NCI-H187 treated with DMSO at 0.1 percent for 48 hours (cell line): Measurements from ENCODE around the gene VGF.

Experiments used
- DNase-seq: peaks from one replicate; lab custom pipeline; 2025; lab: John Stamatoyannopoulos, UW

The VGF gene

DNA sequence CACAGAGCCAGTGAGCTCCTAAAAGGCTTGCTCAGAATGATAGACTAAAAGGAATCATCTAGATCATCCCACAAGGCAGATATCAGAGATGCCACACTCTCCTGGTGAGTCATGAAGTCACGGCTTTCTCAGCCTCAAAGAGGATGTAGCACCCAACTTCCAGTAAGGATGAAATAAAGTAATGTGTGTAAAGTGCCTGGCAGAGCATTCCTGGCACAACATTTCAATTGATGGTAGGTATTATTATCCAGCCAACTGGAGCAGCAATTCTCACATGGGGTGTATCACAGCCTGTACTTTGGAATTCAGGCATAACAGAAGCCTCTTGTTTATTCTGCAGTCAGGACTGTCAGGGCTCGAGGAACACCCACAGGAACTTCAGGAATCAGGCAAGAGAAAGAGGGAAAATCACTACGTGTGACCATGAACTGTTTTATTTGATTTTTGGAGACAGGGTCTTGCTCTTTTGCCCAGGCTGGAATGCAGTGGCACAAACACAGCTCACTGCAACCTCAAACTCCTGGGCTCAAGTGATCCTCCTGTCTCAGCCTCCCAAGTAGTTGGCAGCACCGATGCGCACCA, 20.0 kb upstream of the VGF start:
- DNase-seq: no peak

DNA sequence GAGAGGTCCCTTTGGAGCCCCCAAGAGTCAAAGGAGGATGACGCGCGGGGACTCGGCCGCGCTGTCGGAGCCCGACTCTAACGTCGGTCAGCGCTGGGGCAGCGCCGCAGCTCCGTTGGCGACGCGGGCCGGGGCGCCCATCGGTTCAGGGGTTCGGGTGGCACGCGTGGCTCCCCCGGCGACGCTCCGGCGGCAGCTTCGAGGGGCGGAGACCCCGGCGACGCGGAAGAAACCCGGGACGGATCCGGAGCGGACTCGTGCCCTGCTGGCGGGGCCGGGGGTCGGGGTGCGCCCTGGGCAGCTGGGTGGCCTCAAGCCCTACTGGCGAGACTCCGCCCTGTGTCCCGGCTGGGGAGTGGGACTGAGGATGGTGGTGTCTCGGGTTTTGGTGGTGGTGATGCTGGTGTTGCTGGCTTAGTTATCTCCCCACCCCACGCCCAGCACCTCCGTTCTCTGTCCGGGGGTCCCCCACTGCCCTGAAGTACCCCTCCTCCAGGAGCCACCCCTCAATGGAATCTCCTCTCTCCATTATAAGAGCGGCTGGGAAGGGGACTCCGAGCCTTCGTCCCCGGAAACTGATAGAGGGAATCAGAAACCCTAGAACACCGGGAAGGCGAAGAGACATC, 14.9 kb upstream of the VGF start, which contains the start of gene NAT16:
Gene NAT16 (minus strand): TSS at position 164 of the 626 bp plus-strand sequence. CDS start 5,486 bp downstream, outside the sequence.
- DNase-seq: no peak

- DNase-seq: no peak
Observed at GRCh38 chr7:101179713-101180112, 14.3 kb upstream of the VGF start.

- peak; percentile 68 for DNase-seq
Observed at GRCh38 chr7:101179117-101179516, 13.7 kb upstream of the VGF start.

DNA sequence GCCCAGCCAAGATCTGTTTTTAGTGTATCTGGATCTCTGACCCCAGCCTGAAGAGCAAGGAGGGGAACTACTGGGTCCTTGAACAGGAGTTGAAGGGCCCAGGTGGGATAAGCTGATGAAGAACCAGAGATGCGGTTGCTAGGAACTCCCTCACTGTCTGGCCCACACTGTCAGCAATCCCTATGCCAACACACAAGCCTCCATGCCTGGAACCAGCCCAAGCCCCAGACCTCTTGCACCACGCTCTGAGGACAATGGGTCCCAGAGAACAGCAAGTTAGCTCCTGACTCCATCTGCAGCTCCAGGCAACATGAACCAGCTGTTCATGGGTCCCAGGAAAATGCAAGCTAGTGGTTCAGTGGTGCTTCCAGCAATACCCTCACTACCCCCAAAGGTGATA, 12.3 kb upstream of the VGF start:
- no peak for DNase-seq

GRCh38 chr7:101175664-101176063, 10.3 kb upstream of the VGF start:
- DNase-seq: no peak

DNA sequence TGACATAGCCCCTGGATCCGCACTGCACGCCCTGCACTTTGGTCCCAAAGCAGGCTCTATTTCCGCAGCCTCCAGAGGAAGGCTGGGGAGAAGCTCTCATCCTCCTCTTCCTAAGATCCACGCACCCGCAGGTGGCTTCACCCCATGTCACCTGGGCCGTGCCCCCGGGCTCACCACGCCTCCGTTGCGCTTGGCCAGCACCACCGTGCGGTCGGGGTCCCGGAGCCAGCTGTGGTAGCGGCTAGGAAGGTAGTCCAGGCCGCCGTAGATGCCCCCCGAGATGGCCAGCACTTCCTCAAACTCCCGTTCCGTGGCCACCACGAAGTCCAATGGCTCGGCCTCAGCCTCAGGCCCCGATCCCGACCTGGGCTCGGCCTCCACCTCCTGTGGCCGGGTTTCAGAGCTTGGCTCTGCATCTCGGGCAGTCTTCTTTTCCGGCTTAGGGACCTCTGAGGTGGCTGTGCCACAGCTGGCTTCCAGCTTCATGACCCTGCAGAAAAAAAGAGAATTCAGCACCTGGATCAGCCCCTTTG, 9.0 kb upstream of the VGF start:
- DNase-seq: no peak

- no peak for DNase-seq
Observed at GRCh38 chr7:101173752-101174244, 8.4 kb upstream of the VGF start.

DNA sequence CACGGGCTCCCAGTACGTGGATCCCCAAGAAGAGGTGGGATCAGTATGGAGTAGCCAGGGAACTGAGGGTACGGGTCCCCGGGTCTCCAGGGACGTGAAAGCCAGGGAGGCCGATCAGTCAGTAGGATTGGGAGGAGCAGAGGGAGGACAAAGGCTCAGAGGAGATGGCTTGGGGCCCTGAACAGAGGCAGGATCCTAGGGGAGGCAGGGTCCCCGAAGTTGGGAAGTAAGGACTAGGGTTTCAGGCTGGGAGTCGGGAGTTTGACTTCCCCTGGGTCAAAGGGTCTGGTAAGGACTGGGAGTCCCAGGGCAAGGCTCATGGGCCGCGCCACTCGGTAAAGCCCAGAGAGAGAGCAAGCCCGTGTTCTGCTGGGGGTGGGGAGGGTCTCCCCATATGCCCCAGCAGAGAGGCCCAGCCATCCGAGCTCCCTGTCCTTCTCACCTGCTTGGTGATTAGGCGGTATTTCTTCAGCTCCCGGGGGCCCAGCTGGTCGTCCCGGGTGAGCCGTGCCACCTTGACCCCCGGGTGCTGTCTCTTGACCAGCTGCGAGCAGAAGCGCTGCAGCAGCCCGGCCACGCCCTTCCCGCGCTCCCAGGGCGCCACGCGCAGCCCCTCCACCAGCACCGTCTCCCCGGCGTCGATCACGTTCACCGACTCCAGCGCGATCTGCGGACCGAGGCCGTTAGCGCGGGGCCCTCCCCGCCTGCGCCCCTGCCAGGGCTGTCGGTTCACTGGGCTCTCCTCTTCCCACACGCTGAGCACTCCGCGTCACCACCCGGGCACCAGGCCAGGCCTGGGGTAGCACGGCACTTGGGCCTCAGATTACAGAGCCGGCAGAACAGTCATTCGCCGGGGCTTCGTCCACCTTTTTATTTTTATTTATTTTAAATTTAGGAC, 7.7 kb upstream of the VGF start:
- no peak for DNase-seq

DNA sequence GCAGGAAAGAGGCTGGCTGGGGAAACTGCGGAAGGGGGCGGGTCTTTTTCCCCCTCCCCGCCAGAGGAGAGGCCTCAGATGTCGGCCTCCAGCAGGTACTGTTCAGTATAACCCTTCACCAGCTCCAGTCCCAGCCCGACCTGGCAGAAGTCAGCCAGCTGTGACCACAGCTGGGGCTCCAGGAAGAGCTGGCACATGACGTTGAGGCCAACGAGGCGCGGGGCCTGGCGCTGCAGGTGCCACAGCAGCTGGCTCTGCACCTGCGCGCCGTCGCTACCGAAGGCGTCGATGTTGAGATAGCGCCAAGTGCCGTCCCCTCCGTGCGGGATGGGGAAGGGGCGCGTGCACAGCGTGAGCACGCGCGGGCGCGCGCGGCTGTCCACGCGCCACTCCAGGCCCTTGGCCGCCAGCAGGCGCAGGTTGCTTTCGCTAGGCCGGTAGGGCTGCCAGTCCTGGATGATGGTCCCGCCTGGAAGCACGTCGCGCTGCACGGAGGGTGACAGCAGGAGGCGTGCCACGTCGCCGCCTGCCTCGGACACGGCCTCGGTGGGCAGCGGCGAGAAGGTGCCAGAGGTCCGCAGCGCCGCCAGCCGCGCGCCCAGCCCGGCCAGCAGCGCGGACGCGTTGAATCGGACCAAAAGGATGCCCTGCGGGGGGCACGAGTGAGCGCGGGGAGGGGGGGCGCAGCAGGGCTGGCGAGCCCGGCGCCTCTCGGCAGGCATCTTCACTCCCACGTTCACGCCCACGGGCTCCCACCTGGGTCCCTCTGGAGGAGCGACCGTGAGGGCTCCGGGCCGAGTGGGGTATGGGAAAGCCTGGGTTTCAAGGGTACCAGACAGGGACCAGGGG, 6.9 kb upstream of the VGF start:
- DNase-seq: peak; percentile 40

DNA sequence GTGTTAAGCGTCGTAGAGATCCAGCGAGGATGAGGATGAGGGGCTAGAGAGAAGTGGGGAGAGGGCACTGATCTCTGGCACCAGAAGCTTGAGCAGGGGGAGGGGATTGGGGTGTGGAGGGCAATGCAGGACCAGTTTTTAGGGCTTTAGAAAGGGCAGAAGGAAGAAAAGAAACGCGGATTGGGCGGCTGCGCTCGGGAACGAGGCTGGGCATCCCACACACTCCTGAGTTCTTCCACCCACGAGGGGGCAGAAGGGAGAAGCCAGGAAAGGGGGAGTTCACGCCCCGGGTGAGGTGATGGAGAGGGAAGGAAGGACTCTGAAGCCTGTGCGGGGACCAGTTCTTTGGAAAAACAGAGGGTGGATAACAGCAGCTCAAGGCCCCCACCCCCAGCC, 6.1 kb upstream of the VGF start:
- DNase-seq: no peak

GRCh38 chr7:101170617-101171441, 5.5 kb upstream of the VGF start:
- no peak for DNase-seq

DNA sequence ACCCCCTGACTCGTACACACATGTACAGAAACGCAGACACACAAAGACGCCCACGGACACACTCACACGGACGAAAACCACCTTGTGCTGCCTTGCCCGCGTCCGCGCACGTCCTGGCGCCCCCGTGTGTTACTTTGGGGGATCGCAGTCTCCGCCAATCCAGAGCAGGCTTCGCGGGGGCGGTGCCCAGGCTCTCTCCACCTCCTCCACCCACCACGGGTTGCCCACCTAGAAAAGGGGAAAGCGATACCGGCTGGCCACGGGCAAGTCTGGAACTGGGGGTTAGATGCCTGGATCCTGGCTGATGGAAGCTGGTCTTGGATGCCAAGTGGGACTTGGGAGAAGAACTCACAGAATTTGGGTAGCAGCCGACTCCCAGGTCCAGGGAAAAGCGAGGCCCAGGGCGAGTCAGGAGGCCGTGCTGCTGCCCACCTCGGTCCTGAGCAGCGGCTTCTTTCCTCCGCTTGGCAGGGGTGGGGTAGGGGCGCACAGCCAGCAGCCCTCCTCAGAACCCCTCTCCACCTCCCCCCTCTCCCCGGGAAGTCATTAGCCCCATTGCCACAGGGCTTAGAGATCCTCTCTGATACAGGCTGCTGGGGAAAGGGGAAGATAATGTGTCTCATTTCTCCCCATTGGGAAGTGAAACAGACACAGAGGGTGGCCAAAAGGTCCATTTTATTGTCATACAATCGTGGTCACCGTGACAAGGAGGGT, 4.6 kb upstream of the VGF start:
- DNase-seq: no peak

DNA sequence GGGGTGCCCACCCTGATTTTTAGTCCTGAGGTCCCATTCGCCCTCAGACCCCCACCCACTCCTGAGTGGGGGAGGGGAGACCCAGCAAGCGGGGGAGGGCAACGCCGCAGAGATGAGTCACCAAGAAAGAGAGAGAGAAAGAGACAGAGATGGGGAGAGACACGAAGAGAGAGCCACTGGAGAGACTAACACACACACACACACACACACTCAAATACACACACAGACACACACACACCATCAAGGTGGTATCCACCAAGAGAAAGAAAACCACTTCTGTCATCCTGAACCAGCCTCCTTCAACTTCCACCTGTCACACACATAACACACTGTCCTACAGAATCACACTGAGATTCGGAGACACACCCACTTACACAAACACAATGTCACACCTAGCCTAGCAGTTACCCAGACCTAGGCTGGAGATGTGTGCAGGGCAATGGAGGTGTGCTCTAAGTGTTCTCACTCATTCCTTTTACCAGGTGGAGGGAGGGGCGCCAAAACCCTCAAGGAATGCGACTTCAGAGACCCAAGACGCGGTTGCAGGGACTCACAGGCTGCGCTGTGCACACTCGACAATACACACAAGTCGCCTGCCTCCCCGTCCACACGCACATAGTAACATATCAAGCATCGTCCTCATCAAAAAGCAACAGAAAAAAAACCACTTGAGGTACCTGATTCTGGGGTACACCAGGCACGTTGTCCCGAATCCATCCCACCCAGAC, 3.9 kb upstream of the VGF start:
- DNase-seq: no peak

DNA sequence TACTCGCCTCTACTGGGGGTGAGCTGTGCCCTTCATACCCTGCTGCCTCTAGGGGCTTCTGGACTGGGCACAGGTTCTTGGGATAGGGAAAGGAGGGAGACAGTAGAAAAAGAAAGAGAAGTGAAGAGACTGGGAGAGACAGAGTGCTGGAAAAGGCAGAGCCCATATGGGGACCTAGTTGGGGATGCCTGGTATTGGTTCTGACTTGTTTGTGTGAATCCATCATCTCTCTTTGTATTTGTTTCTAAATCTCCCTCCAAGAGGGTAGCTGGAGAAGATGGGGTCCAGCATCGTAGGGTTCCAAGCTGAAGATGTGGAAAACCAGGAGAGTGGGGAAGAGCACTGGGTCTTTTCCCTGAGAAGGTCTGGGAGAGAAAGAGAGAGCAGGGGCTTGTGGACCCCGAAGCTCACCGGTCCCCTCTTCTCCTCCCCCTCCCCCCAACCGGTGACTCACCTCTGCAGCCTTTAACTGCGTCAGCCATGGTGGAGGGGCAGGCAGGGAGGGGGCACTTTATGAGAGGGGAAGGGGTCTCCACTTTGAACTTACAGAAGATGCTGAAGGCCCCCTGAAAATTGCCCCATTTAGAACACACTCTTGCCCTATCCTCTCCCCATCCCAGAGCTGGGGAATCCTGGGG, 3.2 kb upstream of the VGF start:
- no peak for DNase-seq

- DNase-seq: no peak
Observed at GRCh38 chr7:101167645-101168411, 2.5 kb upstream of the VGF start.

DNA sequence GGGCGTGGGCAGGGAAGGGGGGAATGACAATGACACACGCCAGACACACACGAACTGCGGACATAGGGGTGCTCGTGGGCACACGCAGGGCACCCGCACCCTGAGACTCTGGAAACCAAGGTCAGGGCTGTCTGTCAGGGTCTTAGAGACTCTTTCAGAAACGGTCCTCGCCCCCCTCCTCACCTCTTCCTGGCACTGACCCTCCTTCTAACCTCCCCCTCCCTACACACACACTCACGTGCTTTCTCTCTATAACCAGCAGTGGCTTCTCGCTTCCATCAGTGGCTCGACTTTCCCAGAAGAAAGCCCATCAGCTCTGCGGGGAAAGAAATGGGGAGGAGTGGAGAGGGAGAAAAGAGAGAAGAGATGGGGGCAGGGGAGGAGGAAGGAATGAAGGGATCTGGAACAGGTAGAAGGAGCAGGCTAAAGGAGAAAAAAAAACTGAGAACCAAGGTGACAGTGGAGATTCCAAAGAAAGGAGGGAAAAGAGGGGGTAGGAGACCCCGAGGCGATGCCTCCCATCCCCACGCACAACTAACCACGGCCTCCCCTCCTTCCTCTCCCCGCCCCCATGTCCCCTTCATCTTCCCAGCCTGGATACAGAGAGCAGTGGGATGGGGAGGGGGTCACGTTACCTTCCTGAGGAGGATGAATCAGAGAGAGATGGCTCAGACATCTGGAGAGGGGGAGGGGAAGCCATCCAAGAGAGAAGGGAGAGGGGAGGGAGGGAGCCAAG, 1.7 kb upstream of the VGF start:
- peak; percentile 33 for DNase-seq

DNA sequence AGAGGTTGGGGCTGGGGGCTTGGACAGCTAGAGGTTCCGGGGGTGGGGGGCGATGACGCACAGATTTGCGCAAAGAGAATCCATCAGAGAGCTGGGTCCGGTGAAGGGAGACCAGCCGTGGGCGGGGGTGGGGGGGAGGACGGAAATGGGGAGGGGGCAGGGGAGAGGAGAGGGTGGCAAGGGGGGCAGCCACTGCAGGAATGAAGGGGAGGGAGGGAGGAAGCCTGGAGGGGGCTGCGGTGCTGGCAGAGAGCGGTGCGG, 1.2 kb upstream of the VGF start:
- DNase-seq: no peak
